Heart left ventricle (tissue), 16 donors: ENCODE results near the gene TMEM185B. TPM values are rescaled to one million over a fixed set of nuclear protein-coding genes. Genes with fewer than 3 reads are reported as not detected.
A peak's percentile ranks its signal among the peaks of the same experiment; 100 is the strongest.

Source experiments
- ATAC-seq, 4 donors: fragments of 200-7000 bp; cut with Tn5 transposase; one replicate each; pipeline ENCODE4 v1.9.1; 2020 to 2022; ENCODE audit warnings: moderate library complexity in 4 of 4, mild to moderate bottlenecking in 3 of 4, moderate number of reproducible peaks in 1 of 4
- DNase-seq, 5 donors: peaks; one replicate each; pipeline ENCODE4 v3.0.0-alpha.2; 2020
- H3K27ac ChIP-seq, 12 donors: fragments of 200-600 bp; sonication (generic) in 4 of 12; one replicate each; pipeline versions ENCODE4 v1.5.0 to v1.8.0; 2016 to 2022; ENCODE audit warnings: mild to moderate bottlenecking in 2 of 12
- H3K27me3 ChIP-seq, 9 donors: fragments of 200-600 bp; sonication (generic) in 2 of 9; one replicate each; pipeline versions ENCODE4 v1.5.1 to v1.8.0; 2016 to 2022; ENCODE audit warnings: mild to moderate bottlenecking in 3 of 9
- H3K36me3 ChIP-seq, 9 donors: fragments of 200-600 bp; sonication (generic) in 2 of 9; one replicate each; pipeline versions ENCODE4 v1.5.0 to v1.8.0; 2018 to 2022; ENCODE audit warnings: mild to moderate bottlenecking in 2 of 9
- H3K4me1 ChIP-seq, 12 donors: fragments of 200-600 bp; sonication (generic) in 4 of 12; one replicate each; pipeline versions ENCODE4 v1.5.0 to v1.8.0; 2016 to 2022; ENCODE audit warnings: mild to moderate bottlenecking in 3 of 12
- H3K4me3 ChIP-seq, 12 donors: fragments of 200-600 bp; sonication (generic) in 4 of 12; one replicate each; pipeline versions ENCODE4 v1.5.0 to v1.8.0; 2017 to 2022; ENCODE audit warnings: mild to moderate bottlenecking in 9 of 12, moderate library complexity in 4 of 12
- H3K9me3 ChIP-seq, 12 donors: fragments of 200-600 bp; sonication (generic) in 4 of 12; one replicate each; pipeline versions ENCODE4 v1.5.0 to v1.8.0; 2016 to 2022; ENCODE audit warnings: mild to moderate bottlenecking in 1 of 12
- POLR2A ChIP-seq, 2 donors: fragments of 450-650 bp; IDR thresholded peaks; one replicate each; pipeline ENCODE4 v1.6.1; 2017; ENCODE audit warnings: antibody characterized with exemption in 2 of 2, mild to moderate bottlenecking in 2 of 2, moderate library complexity in 2 of 2
- WGBS, 4 donors: extraction: QIAGEN DNeasy Blood & Tissue Kit in 2 of 4; methylation state at CpG; one replicate each; pipeline versions ENCODE4 v1.1.5 to v1.1.7; 2013 to 2018; 5-methylcytosine and 5-hydroxymethylcytosine counted together
- intact Hi-C, 10 donors: fragments of 100-400 bp; cut with DNase I; formaldehyde crosslinking; loops; one replicate each; pipeline versions ENCODE4 v1.11.1 to v1.14.2; 2022
- polyA plus RNA-seq, 2 donors: library from polyadenylated mRNA; stranded (reverse); fragments of 200-250 nt; gene quantifications; one replicate each; pipeline ENCODE4 v1.2.3, GENCODE V29; 2013
- total RNA-seq, 9 donors: library from RNA; depleted of rRNA in 2 of 9; stranded (reverse); fragments of >200 nt in 2 of 9; fragmentation: NEBNext Ultra II Directional in 3 of 9; extraction: Animal tissue kit (Norgen Biotek cat#: 25700) in 3 of 9; gene quantifications; one replicate each; pipeline versions ENCODE4 v1.1.0 to v1.2.4, GENCODE V29; 2016 to 2023
- TF ChIP-seq, protein P1 (sequence below), 12 donors: fragments of 200-600 bp; sonication (generic) in 4 of 12; IDR thresholded peaks; one replicate each; pipeline versions ENCODE4 v1.5.0 to v1.8.0; 2018 to 2022; ENCODE audit warnings: antibody characterized with exemption in 12 of 12, mild to moderate bottlenecking in 5 of 12
- donor health status: ischemic (EF 13 %, LVEDD 7.1; RV severe dilation, severe dysfunction).
- donor health status: healthy with polysubstance abuse.
- donor health status: DM: no; HTN: yes; CAD: no.
- donor health status: DM: no; HTN: no; CAD: no.
- donor health status: ischemic (EF 25% LVEDD 6.9; RV normal size, moderate dysfunction).
- donor health status: ischemic (EF 25% LVEDD 5.7; RV mildly dilated, moderate dysfunction).
- donor health status: healthy.
- donor health status: DM: yes; HTN: yes; CAD: no.
- donor health status: ischemic (EF 35%, LVEDD 5.7; RV mildly dilated, moderate dysfunction).
- donor health status: nonischemic (EF 11% LVEDD 7.7; RV severe dilation, severe dysfunction).
- donor health status: DM: yes; HTN: yes; CAD: no.
- donor health status: PGD.
- donor health status: ischemic (EF 29% LVEDD 5.4; RV normal size, mild dysfunction).
- donor health status: nonischemic (EF 23%, LVEDD 6.1; RV moderate dilation, normal function).

The TMEM185B gene
- total and polyA plus RNA-seq, 11 donors, result 7.8 to 29.8 (median 22.5) TPM

DNA sequence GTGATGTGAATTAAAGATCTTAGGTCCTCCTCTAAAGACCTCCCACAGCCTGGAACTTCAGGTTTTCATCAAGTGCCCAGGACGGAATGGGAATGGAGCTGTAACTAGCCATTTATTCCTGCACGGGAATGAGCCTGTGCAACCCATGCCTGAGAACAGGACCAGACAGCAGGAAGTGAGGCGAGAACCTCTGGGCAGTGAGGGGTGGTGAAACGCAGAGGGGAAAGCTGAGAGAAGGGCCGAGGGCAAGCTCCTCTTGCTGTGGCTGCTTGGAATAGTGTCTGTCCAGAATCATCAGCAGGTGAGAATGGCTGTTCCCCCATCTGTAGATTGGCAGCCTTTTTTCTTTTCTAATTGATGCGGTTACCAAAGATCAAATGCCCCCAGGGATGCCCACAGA is 24.7 kb upstream of the TMEM185B start:
- ATAC-seq, result no peak
- 71 to 78% (median 75%) methylated on average over 6 of the region's 6 CpGs for WGBS, 4 donors
- TF ChIP-seq POLR2A (IDR thresholded peaks at IDR 0.05), result no peak
- TF ChIP-seq, protein P1, sequence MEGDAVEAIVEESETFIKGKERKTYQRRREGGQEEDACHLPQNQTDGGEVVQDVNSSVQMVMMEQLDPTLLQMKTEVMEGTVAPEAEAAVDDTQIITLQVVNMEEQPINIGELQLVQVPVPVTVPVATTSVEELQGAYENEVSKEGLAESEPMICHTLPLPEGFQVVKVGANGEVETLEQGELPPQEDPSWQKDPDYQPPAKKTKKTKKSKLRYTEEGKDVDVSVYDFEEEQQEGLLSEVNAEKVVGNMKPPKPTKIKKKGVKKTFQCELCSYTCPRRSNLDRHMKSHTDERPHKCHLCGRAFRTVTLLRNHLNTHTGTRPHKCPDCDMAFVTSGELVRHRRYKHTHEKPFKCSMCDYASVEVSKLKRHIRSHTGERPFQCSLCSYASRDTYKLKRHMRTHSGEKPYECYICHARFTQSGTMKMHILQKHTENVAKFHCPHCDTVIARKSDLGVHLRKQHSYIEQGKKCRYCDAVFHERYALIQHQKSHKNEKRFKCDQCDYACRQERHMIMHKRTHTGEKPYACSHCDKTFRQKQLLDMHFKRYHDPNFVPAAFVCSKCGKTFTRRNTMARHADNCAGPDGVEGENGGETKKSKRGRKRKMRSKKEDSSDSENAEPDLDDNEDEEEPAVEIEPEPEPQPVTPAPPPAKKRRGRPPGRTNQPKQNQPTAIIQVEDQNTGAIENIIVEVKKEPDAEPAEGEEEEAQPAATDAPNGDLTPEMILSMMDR (IDR thresholded peaks at IDR 0.05), result no peak
- intact Hi-C loops, result no loop called here
- Histone ChIP-seq H3K36me3 (no peaks in the 10 kb centered on the region), H3K9me3 (no peaks in the 10 kb centered on the region), H3K27ac (no peak overlapping the region), H3K27me3 (no peaks in the 10 kb centered on the region), H3K4me1 (peaks cover 0 to 18% (median 11%) of the 10 kb centered on the region in 12 donors), H3K4me3 (no peak overlapping the region)
- no peak for DNase-seq

DNA sequence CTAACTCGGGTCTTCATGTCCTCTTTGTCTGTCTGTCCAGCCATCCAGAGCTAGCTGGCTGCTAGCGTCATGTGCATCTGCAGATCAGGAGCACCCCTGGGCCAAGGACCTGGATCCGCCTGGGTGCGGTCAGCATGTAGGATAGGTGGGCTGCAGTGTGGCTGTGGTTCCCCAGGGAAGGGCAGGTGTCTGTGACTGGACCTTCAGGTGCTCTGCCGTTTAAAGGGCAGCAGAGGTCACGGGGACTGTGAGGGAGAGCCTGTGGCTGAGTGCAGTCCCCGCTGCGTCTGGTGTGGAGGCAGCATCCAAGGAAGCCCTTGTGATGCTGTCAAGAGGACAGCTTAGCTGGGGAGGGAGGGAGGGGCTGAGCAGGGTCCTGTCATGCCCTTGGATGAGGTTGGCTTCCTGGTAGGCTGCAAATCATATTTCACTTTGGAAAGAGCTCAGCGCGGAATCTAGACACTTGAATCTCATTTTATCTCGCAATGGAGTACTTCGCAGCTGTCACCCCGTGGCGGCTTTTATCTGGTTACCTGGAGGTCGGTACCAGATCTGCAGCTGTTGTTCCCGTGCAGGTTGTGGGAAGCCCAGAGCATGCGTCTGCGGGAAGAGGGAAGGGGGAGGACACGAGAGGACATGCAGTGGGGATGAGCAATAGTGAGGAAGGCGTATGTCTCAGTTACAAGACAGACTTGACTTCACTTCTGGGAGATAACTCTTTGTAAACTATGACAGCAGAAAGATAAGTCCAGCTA is 23.5 kb upstream of the TMEM185B start:
- Histone ChIP-seq H3K4me1 (peaks cover 0 to 17% (median 7%) of the 10 kb centered on the region in 12 donors), H3K36me3 (no peaks in the 10 kb centered on the region), H3K4me3 (no peak overlapping the region), H3K9me3 (no peaks in the 10 kb centered on the region), H3K27me3 (no peaks in the 10 kb centered on the region), H3K27ac (no peak overlapping the region)
- intact Hi-C loops, result no loop called here
- no peak for TF ChIP-seq POLR2A (IDR thresholded peaks at IDR 0.05)
- TF ChIP-seq, protein P1 (IDR thresholded peaks at IDR 0.05), result no peak
- no peak for ATAC-seq
- 60 to 82% (median 69%) methylated on average over 18 to 20 of the region's 20 CpGs for WGBS, 4 donors
- DNase-seq, result no peak

GRCh38 chr2:120245520-120246332 is 22.5 kb upstream of the TMEM185B start:
- DNase-seq (no peak), ATAC-seq (peak in 2 of 4 donors; percentile 10 to 36)

More at GRCh38 chr2:120245520-120246332, 22.5 kb upstream of the TMEM185B start:
- TF ChIP-seq, protein P1 (IDR thresholded peaks at IDR 0.05), result no peak
- TF ChIP-seq POLR2A (IDR thresholded peaks at IDR 0.05), result no peak
- peaks cover 0 to 16% (median 8%) of the 10 kb centered on the region in 12 donors for H3K4me1 ChIP-seq
- no peak overlapping the region for H3K27ac ChIP-seq
- H3K27me3 ChIP-seq, result no peaks in the 10 kb centered on the region
- H3K9me3 ChIP-seq, result no peaks in the 10 kb centered on the region
- intact Hi-C loops, result no loop called here
- WGBS, 4 donors, result 67 to 81% (median 78%) methylated on average over 14 to 15 of the region's 15 CpGs
- H3K36me3 ChIP-seq, result no peaks in the 10 kb centered on the region
- H3K4me3 ChIP-seq, result no peak overlapping the region
